ENCODE measurements around the gene CBFA2T2.

CBFA2T2 gene

GRCh38 chr20:33627577-33628216 lies 137.8 kb downstream of the CBFA2T2 start:
- no peak overlapping the region for H3K9ac ChIP-seq (ENCODE audit: low read depth, low read length)
- no peaks in the 10 kb centered on the region for H3K79me2 ChIP-seq (ENCODE audit: insufficient read depth, low read length)
- no peaks in the 10 kb centered on the region for H3K4me1 ChIP-seq (ENCODE audit: insufficient read depth, low read length)
- no peak overlapping the region for H3K4me3 ChIP-seq (ENCODE audit: low read depth in 1 of 2, low read length in 2 of 2)
- no peak overlapping the region for H3K4me2 ChIP-seq (ENCODE audit: insufficient read depth, low read length)
- DNase-seq (no peak), ATAC-seq (ENCODE audit: insufficient read depth, low read depth) (no peak)
- no peak for TF ChIP-seq EZH2 (IDR thresholded peaks at IDR 0.05; ENCODE audit: borderline replicate concordance, low read depth, low read length, severe bottlenecking)
- no peak for TF ChIP-seq CTCF (IDR thresholded peaks at IDR 0.05; ENCODE audit: borderline replicate concordance, extremely low read depth, low read length, poor library complexity, severe bottlenecking)
- no peaks in the 10 kb centered on the region for H3K9me3 ChIP-seq (ENCODE audit: insufficient read depth, low read length, severe bottlenecking)
- no peak overlapping the region for H2AFZ ChIP-seq (ENCODE audit: low read depth, low read length)
- H3K27ac ChIP-seq (ENCODE audit: low read length) = no peak overlapping the region
- H4K20me1 ChIP-seq (ENCODE audit: insufficient read depth, low read length) = no peaks in the 10 kb centered on the region
- no peaks in the 10 kb centered on the region for H3K27me3 ChIP-seq (ENCODE audit: insufficient read depth, low read length, poor library complexity)
- H3K36me3 ChIP-seq (ENCODE audit: insufficient read depth, low read length) = peaks cover 77% of the 10 kb centered on the region

- H3K36me3 ChIP-seq (ENCODE audit: insufficient read depth, low read length) = peaks cover 74% of the 10 kb centered on the region
- no peaks in the 10 kb centered on the region for H3K4me1 ChIP-seq (ENCODE audit: insufficient read depth, low read length)
- DNase-seq = no peak
- no peak overlapping the region for H3K27ac ChIP-seq (ENCODE audit: low read length)
- no peak overlapping the region for H3K4me2 ChIP-seq (ENCODE audit: insufficient read depth, low read length)
- no peak overlapping the region for H2AFZ ChIP-seq (ENCODE audit: low read depth, low read length)
- no peak overlapping the region for H3K9ac ChIP-seq (ENCODE audit: low read depth, low read length)
- H4K20me1 ChIP-seq (ENCODE audit: insufficient read depth, low read length) = no peaks in the 10 kb centered on the region
- no peaks in the 10 kb centered on the region for H3K27me3 ChIP-seq (ENCODE audit: insufficient read depth, low read length, poor library complexity)
- H3K9me3 ChIP-seq (ENCODE audit: insufficient read depth, low read length, severe bottlenecking) = no peaks in the 10 kb centered on the region
- no peak for TF ChIP-seq CTCF (IDR thresholded peaks at IDR 0.05; ENCODE audit: borderline replicate concordance, extremely low read depth, low read length, poor library complexity, severe bottlenecking)
- no peak for TF ChIP-seq EZH2 (IDR thresholded peaks at IDR 0.05; ENCODE audit: borderline replicate concordance, low read depth, low read length, severe bottlenecking)
- H3K4me3 ChIP-seq (ENCODE audit: low read depth in 1 of 2, low read length in 2 of 2) = no peak overlapping the region
- H3K79me2 ChIP-seq (ENCODE audit: insufficient read depth, low read length) = no peaks in the 10 kb centered on the region
- no peak for ATAC-seq (ENCODE audit: insufficient read depth, low read depth)
Measured at GRCh38 chr20:33629533-33629932, 139.6 kb downstream of the CBFA2T2 start.

GRCh38 chr20:33629979-33630378 lies 140.1 kb downstream of the CBFA2T2 start:
- H2AFZ ChIP-seq (ENCODE audit: low read depth, low read length) = no peak overlapping the region
- no peak overlapping the region for H3K9ac ChIP-seq (ENCODE audit: low read depth, low read length)
- H3K4me1 ChIP-seq (ENCODE audit: insufficient read depth, low read length) = no peaks in the 10 kb centered on the region
- H3K4me3 ChIP-seq (ENCODE audit: low read depth in 1 of 2, low read length in 2 of 2) = no peak overlapping the region
- no peak overlapping the region for H3K27ac ChIP-seq (ENCODE audit: low read length)
- no peaks in the 10 kb centered on the region for H3K79me2 ChIP-seq (ENCODE audit: insufficient read depth, low read length)
- H3K9me3 ChIP-seq (ENCODE audit: insufficient read depth, low read length, severe bottlenecking) = no peaks in the 10 kb centered on the region
- DNase-seq (no peak), ATAC-seq (ENCODE audit: insufficient read depth, low read depth) (no peak)
- H3K4me2 ChIP-seq (ENCODE audit: insufficient read depth, low read length) = no peak overlapping the region
- H3K36me3 ChIP-seq (ENCODE audit: insufficient read depth, low read length) = peaks cover 70% of the 10 kb centered on the region
- no peaks in the 10 kb centered on the region for H4K20me1 ChIP-seq (ENCODE audit: insufficient read depth, low read length)
- TF ChIP-seq CTCF (IDR thresholded peaks at IDR 0.05; ENCODE audit: borderline replicate concordance, extremely low read depth, low read length, poor library complexity, severe bottlenecking) (no peak), EZH2 (IDR thresholded peaks at IDR 0.05; ENCODE audit: borderline replicate concordance, low read depth, low read length, severe bottlenecking) (no peak)
- H3K27me3 ChIP-seq (ENCODE audit: insufficient read depth, low read length, poor library complexity) = no peaks in the 10 kb centered on the region

Measured in DND-41 (cell line).